Right ventricle myocardium superior (tissue), 1 donor: Measurements from ENCODE around the gene HEXA. TPM values are rescaled to one million over a fixed set of nuclear protein-coding genes. Genes with fewer than 3 reads are reported as not detected.

Source experiments
- total RNA-seq: library from RNA; stranded (reverse); fragmentation: NEBNext Ultra II Directional; extraction: Animal tissue kit (Norgen Biotek cat#: 25700); gene quantifications from one replicate; pipeline ENCODE4 v1.2.1, GENCODE V29; 2021
- donor health status: DM: no; HTN: yes; CAD: no; lungs with severe emphysema.

Gene HEXA
- total RNA-seq, 1 donor from 2014 or later: 58.7 TPM

Other genes with a start within 250 kb of the HEXA start
- not detected for gene GRAMD2A, start 178.2 kb downstream of the HEXA start, total RNA-seq
- gene PKM, start 144.8 kb downstream of the HEXA start, total RNA-seq: 1,065 TPM
- gene PARP6, start 103.5 kb downstream of the HEXA start, total RNA-seq: 37.2 TPM
- gene CELF6, start 55.9 kb downstream of the HEXA start, total RNA-seq: 1.3 TPM
- gene TMEM202, start 22.3 kb upstream of the HEXA start, total RNA-seq: not detected
- 176 TPM for gene ARIH1, start 98.3 kb upstream of the HEXA start, total RNA-seq